IMR-90 (cell line): Measurements from ENCODE around the gene CLIC1. TPM values are rescaled to one million over a fixed set of nuclear protein-coding genes. Genes with fewer than 3 reads are reported as not detected.

Source experiments
- ATAC-seq: fragments of 200-7000 bp; cut with Tn5 transposase; 2 replicates; pipeline ENCODE4 v1.9.1; 2020; ENCODE audit warnings: low read depth, mild to moderate bottlenecking, moderate library complexity
- BruUV-seq: library from RNA; stranded (reverse); fragments of 400-500 nt; replicated peaks from 2 replicates; lab custom pipeline; 2021; lab: Mats Ljungman, UMichigan
- CTCF ChIA-PET: fragments of 300-600 bp; formaldehyde crosslinking; extraction: SDS; loops from one replicate; lab custom pipeline; 2021; ENCODE audit warnings: antibody characterized with exemption; lab: Yijun Ruan, JAX
- POLR2A ChIA-PET: fragments of 300-600 bp; sonication (Branson Sonifier 250); formaldehyde crosslinking; loops from one replicate; lab custom pipeline; 2022; ENCODE audit warnings: antibody characterized with exemption; ENCODE audit not compliant: unreplicated experiment; lab: Charles Lee
- DNase-seq: peaks from one replicate; pipeline ENCODE4 v3.0.0; 2013
- H2AFZ ChIP-seq: replicated peaks from 2 replicates; pipeline ENCODE3; 2013; ENCODE audit warnings: low read length, mild to moderate bottlenecking; ENCODE audit not compliant: poor library complexity
- H2AK5ac ChIP-seq: 2 replicates; pipeline ENCODE4 v1.6.1; 2013; ENCODE audit warnings: low read depth, low read length, inconsistent platforms
- H2AK9ac ChIP-seq: replicated peaks from 2 replicates; pipeline ENCODE3; 2013; ENCODE audit warnings: mild to moderate bottlenecking, low read depth, low read length, moderate library complexity; ENCODE audit not compliant: poor library complexity
- H2BK120ac ChIP-seq: 2 replicates; pipeline ENCODE4 v1.6.1; 2013; ENCODE audit warnings: low read depth, low read length, inconsistent platforms
- H2BK15ac ChIP-seq: 3 replicates; pipeline ENCODE4 v1.6.1; 2013; ENCODE audit warnings: low read depth, low read length, inconsistent platforms
- H2BK20ac ChIP-seq: 2 replicates; pipeline ENCODE4 v1.6.1; 2013; ENCODE audit warnings: low read depth, mild to moderate bottlenecking, inconsistent platforms, low read length, moderate library complexity
- H2BK5ac ChIP-seq: 2 replicates; pipeline ENCODE4 v1.6.1; 2013; ENCODE audit warnings: mild to moderate bottlenecking, low read depth, low read length, inconsistent platforms; ENCODE audit not compliant: poor library complexity, severe bottlenecking
- H3K14ac ChIP-seq: replicated peaks from 2 replicates; pipeline ENCODE4 v1.6.1; 2013; ENCODE audit warnings: low read depth, low read length, inconsistent platforms
- H3K18ac ChIP-seq: 2 replicates; pipeline ENCODE4 v1.6.1; 2013; ENCODE audit warnings: low read depth, low read length, control low read depth
- H3K23ac ChIP-seq: 2 replicates; pipeline ENCODE4 v1.6.1; 2013; ENCODE audit warnings: low read depth, low read length, inconsistent platforms
- H3K27ac ChIP-seq: 2 replicates; pipeline ENCODE4 v1.5.1; 2013; ENCODE audit warnings: mild to moderate bottlenecking, control low read depth, low read length; ENCODE audit not compliant: insufficient read depth
- H3K27me3 ChIP-seq: 2 replicates; pipeline ENCODE4 v1.6.1; 2013; ENCODE audit warnings: low read length; ENCODE audit not compliant: control insufficient read depth, insufficient read depth
- H3K36me3 ChIP-seq: 2 replicates; pipeline ENCODE4 v1.6.1; 2013; ENCODE audit warnings: low read length, mixed read lengths; ENCODE audit not compliant: control insufficient read depth, insufficient read depth
- H3K4ac ChIP-seq: 2 replicates; pipeline ENCODE4 v1.6.1; 2013; ENCODE audit warnings: low read depth, low read length, inconsistent platforms
- H3K4me1 ChIP-seq: 2 replicates; pipeline ENCODE4 v1.6.1; 2013; ENCODE audit warnings: low read length, mixed read lengths; ENCODE audit not compliant: control insufficient read depth, insufficient read depth
- H3K4me2 ChIP-seq: 2 replicates; pipeline ENCODE4 v1.6.1; 2013; ENCODE audit warnings: low read depth, mild to moderate bottlenecking, control low read depth, low read length, moderate library complexity
- H3K4me3 ChIP-seq: 2 replicates; pipeline ENCODE4 v1.5.1; 2013; ENCODE audit warnings: low read depth, mild to moderate bottlenecking, control low read depth, low read length, moderate library complexity; ENCODE audit not compliant: insufficient read depth
- H3K56ac ChIP-seq: 2 replicates; pipeline ENCODE4 v1.6.1; 2013; ENCODE audit warnings: low read length, inconsistent platforms; ENCODE audit not compliant: insufficient read depth; ENCODE audit errors: extremely low read depth
- H3K79me1 ChIP-seq, 2 experiments: 2 replicates each; pipeline ENCODE4 v1.6.1; 2013; ENCODE audit warnings: low read length in 2 of 2, inconsistent platforms in 1 of 2, low read depth in 1 of 2
- H3K9ac ChIP-seq: 2 replicates; pipeline ENCODE4 v1.6.1; 2013; ENCODE audit warnings: low read depth, low read length, control low read depth
- H3K9me1 ChIP-seq: 2 replicates; pipeline ENCODE4 v1.6.1; 2013; ENCODE audit warnings: low read length, inconsistent platforms; ENCODE audit not compliant: insufficient read depth
- H3K9me3 ChIP-seq: 2 replicates; pipeline ENCODE4 v1.6.1; 2013; ENCODE audit warnings: low read length; ENCODE audit not compliant: control insufficient read depth, insufficient read depth
- H4K20me1 ChIP-seq: 2 replicates; pipeline ENCODE4 v1.6.1; 2013; ENCODE audit warnings: low read length, inconsistent platforms; ENCODE audit not compliant: insufficient read depth
- H4K5ac ChIP-seq: 2 replicates; pipeline ENCODE4 v1.6.1; 2013; ENCODE audit warnings: mild to moderate bottlenecking, low read depth, low read length, control low read depth
- H4K8ac ChIP-seq, 2 experiments: 2 replicates each; pipeline ENCODE4 v1.6.1; 2013; ENCODE audit warnings: low read depth in 2 of 2, low read length in 2 of 2, control low read depth in 1 of 2, inconsistent platforms in 1 of 2
- H4K91ac ChIP-seq: 2 replicates; pipeline ENCODE4 v1.6.1; 2013; ENCODE audit warnings: low read depth, low read length, inconsistent platforms; ENCODE audit not compliant: insufficient read depth
- CHD1 ChIP-seq: IDR thresholded peaks from 2 replicates; pipeline ENCODE4 v1.6.1; 2012; ENCODE audit warnings: low read depth, low read length, improper control_type of control experiment
- MAFK ChIP-seq: IDR thresholded peaks from 2 replicates; pipeline ENCODE4 v1.6.1; 2012; ENCODE audit warnings: low read depth, low read length, improper control_type of control experiment
- MAZ ChIP-seq: IDR thresholded peaks from 2 replicates; pipeline ENCODE4 v1.6.1; 2012; ENCODE audit warnings: low read depth, mild to moderate bottlenecking, low read length, improper control_type of control experiment, moderate library complexity, borderline replicate concordance
- POLR2A ChIP-seq: IDR thresholded peaks from 2 replicates; pipeline ENCODE4 v1.6.1; 2012; ENCODE audit warnings: mild to moderate bottlenecking, low read depth, low read length
- RFX5 ChIP-seq: IDR thresholded peaks from 2 replicates; pipeline ENCODE4 v1.8.0; 2012; ENCODE audit warnings: low read depth, mild to moderate bottlenecking, low read length, moderate library complexity
- SMC3 ChIP-seq: fragments of 150-350 bp; IDR thresholded peaks from 2 replicates; pipeline ENCODE4 v1.6.1; 2016; ENCODE audit warnings: low read depth, mild to moderate bottlenecking, antibody characterized with exemption, low read length, moderate library complexity
- WGBS, 2 experiments: methylation state at CpG; one replicate each; pipeline versions ENCODE4 v1.1.5 to v1.1.7; 2013; ENCODE audit warnings: missing lambda C conversion rate in 2 of 2; ENCODE audit not compliant: insufficient read length in 1 of 2; ENCODE audit errors: extremely low coverage in 2 of 2; 5-methylcytosine and 5-hydroxymethylcytosine counted together
- dilution Hi-C: fragments of 300-500 bp; cut with HindIII; formaldehyde crosslinking; loops from one replicate; pipeline ENCODE4 v1.14.3; 2018; ENCODE audit warnings: low sequenced_read_pairs; ENCODE audit not compliant: unreplicated experiment
- in situ Hi-C: fragments of 300-500 bp; cut with MboI; formaldehyde crosslinking; loops from 3 replicates; pipeline ENCODE4 v1.14.3; 2019; ENCODE audit warnings: low sequenced_read_pairs, inconsistent platforms, mixed read lengths
- intact Hi-C: fragments of 100-400 bp; cut with micrococcal nuclease; formaldehyde crosslinking; loops from 2 replicates; pipeline ENCODE4 v1.10.0; 2022
- polyA plus RNA-seq, 3 experiments: library from polyadenylated mRNA; depleted of rRNA; stranded (reverse); fragments of >200 nt; gene quantifications; 2 replicates each; pipeline ENCODE4 v1.2.3, GENCODE V29; 2012; ENCODE audit warnings: low replicate concordance in 1 of 3
- total RNA-seq: library from RNA; depleted of rRNA; stranded (reverse); fragments of >200 nt; gene quantifications from 2 replicates; pipeline ENCODE4 v1.2.3, GENCODE V29; 2012
- TF ChIP-seq, protein P1 (sequence below): fragments of 150-350 bp; IDR thresholded peaks from 2 replicates; pipeline ENCODE4 v1.6.1; 2016; ENCODE audit warnings: low read depth, mild to moderate bottlenecking, low read length, moderate library complexity, borderline replicate concordance

The CLIC1 gene
- total and polyA plus RNA-seq, 2 of the 4 experiments (the other 2 are of a cell fraction): 706 to 1,185 TPM

DNA sequence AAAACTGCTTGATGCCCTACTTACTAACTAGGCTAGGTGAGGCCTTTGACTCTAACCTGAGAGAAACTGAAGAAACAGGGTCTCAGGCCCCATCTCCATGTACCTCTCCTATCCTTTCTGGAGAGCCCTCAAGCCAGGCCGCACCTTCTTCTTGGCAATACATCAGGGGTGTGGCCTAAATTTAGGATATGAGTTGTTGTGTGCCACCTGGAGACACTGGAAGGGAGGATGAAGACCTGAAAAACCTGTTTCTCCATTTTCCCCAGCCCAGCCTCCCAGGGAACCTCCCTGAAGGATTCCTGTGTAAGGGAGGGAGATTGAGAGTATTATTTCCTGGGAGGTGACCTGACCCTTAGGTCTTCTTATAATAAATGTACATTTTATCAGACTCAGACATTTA is 18.1 kb downstream of the CLIC1 start:
- Histone ChIP-seq H4K5ac (no peak overlapping the region), H3K36me3 (no peaks in the 10 kb centered on the region), H4K91ac (no peak overlapping the region), H3K4ac (no peak overlapping the region), H2BK20ac (no peak overlapping the region), H2BK5ac (no peak overlapping the region), H4K8ac (no peak overlapping the region), H3K9me3 (no peaks in the 10 kb centered on the region), H2BK120ac (no peak overlapping the region), H3K79me1 (no peaks in the 10 kb centered on the region), H3K23ac (no peak overlapping the region; the same call in 1 of the 2 replicates), H3K4me1 (no peaks in the 10 kb centered on the region), H3K27me3 (peaks cover 18% of the 10 kb centered on the region), H3K9me1 (peaks cover 4% of the 10 kb centered on the region; the same call in 1 of the 2 replicates), H3K4me3 (no peak overlapping the region), H4K20me1 (no peaks in the 10 kb centered on the region), H3K14ac (no peak overlapping the region), H2AFZ (no peak overlapping the region), H2AK9ac (no peak overlapping the region), H3K18ac (no peak overlapping the region), H3K56ac (no peak overlapping the region), H2AK5ac (no peak overlapping the region), H2BK15ac (no peak overlapping the region), H3K27ac (no peak overlapping the region), H3K9ac (no peak overlapping the region), H3K4me2 (no peak overlapping the region)
- intact Hi-C loops: no loop called here
- DNase-seq (no peak), ATAC-seq (no peak)
- WGBS, 2 experiments: no CpG with 5 or more reads among the region's 1 CpG
- POLR2A ChIA-PET: no interaction called here
- TF ChIP-seq CHD1 (no peak), POLR2A (no peak), MAFK (no peak), MAZ (no peak), RFX5 (no peak), SMC3 (no peak)
- TF ChIP-seq, protein P1, sequence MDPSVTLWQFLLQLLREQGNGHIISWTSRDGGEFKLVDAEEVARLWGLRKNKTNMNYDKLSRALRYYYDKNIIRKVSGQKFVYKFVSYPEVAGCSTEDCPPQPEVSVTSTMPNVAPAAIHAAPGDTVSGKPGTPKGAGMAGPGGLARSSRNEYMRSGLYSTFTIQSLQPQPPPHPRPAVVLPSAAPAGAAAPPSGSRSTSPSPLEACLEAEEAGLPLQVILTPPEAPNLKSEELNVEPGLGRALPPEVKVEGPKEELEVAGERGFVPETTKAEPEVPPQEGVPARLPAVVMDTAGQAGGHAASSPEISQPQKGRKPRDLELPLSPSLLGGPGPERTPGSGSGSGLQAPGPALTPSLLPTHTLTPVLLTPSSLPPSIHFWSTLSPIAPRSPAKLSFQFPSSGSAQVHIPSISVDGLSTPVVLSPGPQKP: no peak
- in situ Hi-C loops: no loop called here
- BruUV-seq: no TSS peak
- dilution Hi-C loops: no loop called here
- CTCF ChIA-PET: no interaction called here
